SK-N-SH (cell line): ENCODE results near the gene LPCAT2. TPM values are rescaled to one million over a fixed set of nuclear protein-coding genes. Genes with fewer than 3 reads are reported as not detected.

Experiments
- CTCF ChIA-PET: fragments of 300-600, 350-600 bp; formaldehyde crosslinking; extraction: SDS; loops from one replicate; lab custom pipeline; 2021; lab: Yijun Ruan, JAX
- POLR2A ChIA-PET: fragments of 350-600 bp; sonication (Branson Sonifier 250); formaldehyde crosslinking; extraction: SDS; loops from one replicate; lab custom pipeline; 2020; ENCODE audit warnings: antibody characterized with exemption, inconsistent platforms; lab: Yijun Ruan, JAX
- DNase-seq: peaks from one replicate; pipeline ENCODE4 v3.0.0; 2012
- H2AFZ ChIP-seq: fragments of 200-600 bp; sonication (generic); 2 replicates; pipeline ENCODE4 v1.8.1; 2016; ENCODE audit warnings: antibody characterized with exemption, mild to moderate bottlenecking, low read depth
- H3F3A ChIP-seq: fragments of 200-600 bp; sonication (generic); replicated peaks from 2 replicates; pipeline ENCODE3; 2016; ENCODE audit warnings: antibody characterized with exemption, mild to moderate bottlenecking; ENCODE audit not compliant: insufficient read depth
- H3K27ac ChIP-seq, 2 experiments: fragments of 200-500 bp in 1 of 2; fragments of 200-600 bp in 1 of 2; sonication (Bioruptor generic) in 1 of 2; sonication (generic), shearing (Covaris generic) in 1 of 2; 2 replicates each; pipeline versions ENCODE4 v1.5.1 to v1.6.1; 2014 to 2016; ENCODE audit warnings: low read depth in 2 of 2, inconsistent platforms in 1 of 2, low read length in 1 of 2, mild to moderate bottlenecking in 1 of 2, mixed read lengths in 1 of 2
- H3K27me3 ChIP-seq: fragments of 200-600 bp; sonication (generic), shearing (Covaris generic); 2 replicates; pipeline ENCODE4 v1.6.1; 2016; ENCODE audit warnings: mixed run types; ENCODE audit not compliant: insufficient read depth
- H3K36me3 ChIP-seq, 2 experiments: fragments of 200-500 bp in 1 of 2; fragments of 200-600 bp in 1 of 2; sonication (Bioruptor generic) in 1 of 2; sonication (generic) in 1 of 2; replicated peaks in 1 of 2; 2 replicates each; pipeline versions ENCODE3 to v1.5.1; 2014 to 2016; ENCODE audit warnings: low read length in 1 of 2, mild to moderate bottlenecking in 1 of 2; ENCODE audit not compliant: insufficient read depth in 2 of 2, control insufficient read depth in 1 of 2
- H3K4me1 ChIP-seq, 2 experiments: fragments of 200-500 bp in 1 of 2; fragments of 200-600 bp in 1 of 2; sonication (Bioruptor generic) in 1 of 2; sonication (generic), shearing (Covaris generic) in 1 of 2; 2 replicates each; pipeline versions ENCODE4 v1.5.1 to v1.6.1; 2014 to 2016; ENCODE audit warnings: low read depth in 1 of 2, low read length in 1 of 2, mixed run types in 1 of 2; ENCODE audit not compliant: insufficient read depth in 2 of 2, control insufficient read depth in 1 of 2
- H3K4me2 ChIP-seq: fragments of 200-600 bp; sonication (generic), shearing (Covaris generic); 2 replicates; pipeline ENCODE4 v1.6.1; 2017; ENCODE audit warnings: mixed run types
- H3K4me3 ChIP-seq, 2 experiments: fragments of 200-500 bp in 1 of 2; fragments of 200-600 bp in 1 of 2; sonication (Bioruptor generic) in 1 of 2; sonication (generic), shearing (Covaris generic) in 1 of 2; 2 replicates each; pipeline versions ENCODE4 v1.5.1 to v1.8.1; 2014 to 2016; ENCODE audit warnings: low read depth in 2 of 2, inconsistent platforms in 1 of 2, low read length in 1 of 2, mild to moderate bottlenecking in 1 of 2, mixed read lengths in 1 of 2, moderate library complexity in 1 of 2
- H3K79me2 ChIP-seq: fragments of 200-600 bp; sonication (generic); 2 replicates; pipeline ENCODE4 v1.8.1; 2017; ENCODE audit warnings: mild to moderate bottlenecking; ENCODE audit not compliant: insufficient read depth
- H3K9ac ChIP-seq: fragments of 200-600 bp; sonication (generic); 2 replicates; pipeline ENCODE4 v1.6.1; 2017; ENCODE audit warnings: mixed run types
- H3K9me2 ChIP-seq: fragments of 200-600 bp; sonication (generic); 2 replicates; pipeline ENCODE4 v1.6.1; 2017; ENCODE audit warnings: mixed run types
- H3K9me3 ChIP-seq: fragments of 200-600 bp; sonication (generic); 2 replicates; pipeline ENCODE4 v1.6.1; 2017; ENCODE audit warnings: mixed run types, mild to moderate bottlenecking, moderate library complexity
- H4K20me1 ChIP-seq: fragments of 200-600 bp; sonication (generic); 2 replicates; pipeline ENCODE4 v1.6.1; 2017; ENCODE audit warnings: mild to moderate bottlenecking, mixed run types; ENCODE audit not compliant: insufficient read depth
- EP300 ChIP-seq, 2 experiments: IDR thresholded peaks; 2 replicates each; pipeline versions ENCODE4 v1.4.0 to v1.6.1; 2012; ENCODE audit warnings: borderline replicate concordance in 1 of 2, low read depth in 1 of 2, low read length in 1 of 2
- GATA2 ChIP-seq: sonication (generic); formaldehyde crosslinking; IDR thresholded peaks from 2 replicates; pipeline ENCODE4 v1.5.0; 2020; ENCODE audit warnings: mild to moderate bottlenecking, missing genetic modification reagents
- JUND ChIP-seq: IDR thresholded peaks from 2 replicates; pipeline ENCODE4 v1.4.0; 2012
- MXI1 ChIP-seq: IDR thresholded peaks from 2 replicates; pipeline ENCODE4 v1.6.1; 2012; ENCODE audit warnings: mild to moderate bottlenecking, low read depth, low read length, improper control_type of control experiment
- NRF1 ChIP-seq: IDR thresholded peaks from 2 replicates; pipeline ENCODE4 v1.6.1; 2012; ENCODE audit warnings: low read depth, mild to moderate bottlenecking, low read length
- RAD21 ChIP-seq: IDR thresholded peaks from 2 replicates; pipeline ENCODE4 v1.6.1; 2012; ENCODE audit warnings: mild to moderate bottlenecking, low read length
- RCOR1 ChIP-seq: fragments of 150-350 bp; IDR thresholded peaks from 2 replicates; pipeline ENCODE4 v1.6.1; 2017; ENCODE audit warnings: antibody characterized with exemption, low read length
- RFX5 ChIP-seq: IDR thresholded peaks from 2 replicates; pipeline ENCODE4 v1.6.1; 2012; ENCODE audit warnings: mild to moderate bottlenecking, improper control_type of control experiment, low read length
- RXRA ChIP-seq: IDR thresholded peaks from 2 replicates; pipeline ENCODE4 v1.4.0; 2012; ENCODE audit warnings: low read depth, mild to moderate bottlenecking, borderline replicate concordance
- SIN3A ChIP-seq: IDR thresholded peaks from 2 replicates; pipeline ENCODE4 v1.6.1; 2012; ENCODE audit warnings: low read depth, mild to moderate bottlenecking, low read length, moderate library complexity, borderline replicate concordance
- SMC3 ChIP-seq: IDR thresholded peaks from 2 replicates; pipeline ENCODE4 v1.6.1; 2012; ENCODE audit warnings: low read depth, low read length, improper control_type of control experiment
- TAF1 ChIP-seq: IDR thresholded peaks from 2 replicates; pipeline ENCODE4 v1.6.1; 2012; ENCODE audit warnings: low read depth, mild to moderate bottlenecking, low read length, moderate library complexity, borderline replicate concordance
- TCF12 ChIP-seq: IDR thresholded peaks from 2 replicates; pipeline ENCODE4 v1.4.0; 2012
- TEAD4 ChIP-seq: IDR thresholded peaks from 2 replicates; pipeline ENCODE4 v1.4.0; 2012; ENCODE audit warnings: mild to moderate bottlenecking, borderline replicate concordance; ENCODE audit not compliant: insufficient read depth
- YY1 ChIP-seq: IDR thresholded peaks from 2 replicates; pipeline ENCODE4 v1.4.0; 2012; ENCODE audit warnings: low read depth, mild to moderate bottlenecking
- WGBS: methylation state at CpG from one replicate; pipeline ENCODE4 v1.1.6; 2017; ENCODE audit warnings: low lambda C conversion rate; 5-methylcytosine and 5-hydroxymethylcytosine counted together
- polyA plus RNA-seq, 3 experiments: library from polyadenylated mRNA; depleted of rRNA; stranded (reverse); fragments of >200 nt; gene quantifications; 2 replicates each; pipeline ENCODE4 v1.2.3, GENCODE V29; 2012
- TF ChIP-seq, protein P1 (sequence below): IDR thresholded peaks from 2 replicates; pipeline ENCODE4; 2012
- TF ChIP-seq, protein P2 (sequence below): IDR thresholded peaks from 2 replicates; pipeline ENCODE4 v1.6.1; 2012; ENCODE audit warnings: mild to moderate bottlenecking, low read depth, low read length, moderate library complexity

LPCAT2 gene
- polyA plus RNA-seq, 1 of the 3 experiments (the other 2 are of a cell fraction): 9.1 TPM

DNA sequence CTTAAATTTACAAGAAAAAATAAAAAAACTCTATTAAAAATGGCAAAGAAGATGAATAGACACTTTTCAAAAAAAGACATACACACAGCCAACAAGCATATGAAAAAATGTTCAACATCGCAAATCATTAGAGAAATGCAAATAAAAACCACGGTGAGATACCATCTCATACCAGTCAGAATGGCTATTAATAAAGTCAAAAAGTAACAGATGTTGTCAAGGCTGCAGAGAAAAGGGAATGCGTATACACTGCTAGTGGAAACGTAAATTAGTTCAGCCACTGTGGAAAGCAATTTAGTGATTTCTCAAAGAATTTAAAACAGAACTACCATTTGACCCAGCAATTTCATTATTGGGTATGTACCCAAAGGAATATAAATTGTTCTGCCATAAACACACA lies 89.1 kb downstream of the LPCAT2 start:
- TF ChIP-seq SIN3A: no peak
- TF ChIP-seq TCF12: peak; percentile 45
- no peak for TF ChIP-seq YY1
- no peak for TF ChIP-seq MXI1
- no peak for TF ChIP-seq RXRA
- no peak for TF ChIP-seq NRF1
- no peak for TF ChIP-seq TEAD4
- no peak for TF ChIP-seq RFX5
- TF ChIP-seq JUND: no peak
- TF ChIP-seq RCOR1: peak; percentile 87
- no peak for TF ChIP-seq SMC3
- TF ChIP-seq, protein P1, sequence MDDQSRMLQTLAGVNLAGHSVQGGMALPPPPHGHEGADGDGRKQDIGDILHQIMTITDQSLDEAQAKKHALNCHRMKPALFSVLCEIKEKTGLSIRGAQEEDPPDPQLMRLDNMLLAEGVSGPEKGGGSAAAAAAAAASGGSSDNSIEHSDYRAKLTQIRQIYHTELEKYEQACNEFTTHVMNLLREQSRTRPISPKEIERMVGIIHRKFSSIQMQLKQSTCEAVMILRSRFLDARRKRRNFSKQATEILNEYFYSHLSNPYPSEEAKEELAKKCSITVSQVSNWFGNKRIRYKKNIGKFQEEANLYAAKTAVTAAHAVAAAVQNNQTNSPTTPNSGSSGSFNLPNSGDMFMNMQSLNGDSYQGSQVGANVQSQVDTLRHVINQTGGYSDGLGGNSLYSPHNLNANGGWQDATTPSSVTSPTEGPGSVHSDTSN: 0 out of 2 replicates have a peak, but pooled peaks have one; percentile 26
- TF ChIP-seq RAD21: 0 out of 2 replicates have a peak, but pooled peaks have one; percentile 7
- TF ChIP-seq EP300 (IDR thresholded peaks at IDR 0.05; ENCODE audit: borderline replicate concordance in 1 of 2, low read depth in 1 of 2, low read length in 1 of 2): peak in 1 of 2 experiments; percentile 56; a peak in 2 of 4 replicates
- no peak for TF ChIP-seq TAF1
- peak; percentile 77 for TF ChIP-seq GATA2
- CTCF ChIA-PET: no interaction called here
- Histone ChIP-seq H2AFZ (no peak overlapping the region), H3K27ac (no peak overlapping the region), H3K9me2 (no peaks in the 10 kb centered on the region), H4K20me1 (no peaks in the 10 kb centered on the region), H3K36me3 (no peaks in the 10 kb centered on the region), H3K4me2 (no peak overlapping the region), H3K79me2 (no peaks in the 10 kb centered on the region), H3K9ac (no peak overlapping the region), H3K27me3 (0 out of 2 replicates have a peak, but pooled peaks cover 9% of the 10 kb centered on the region), H3K9me3 (no peaks in the 10 kb centered on the region), H3K4me3 (no peak overlapping the region), H3F3A (no peaks in the 10 kb centered on the region), H3K4me1 (no peaks in the 10 kb centered on the region)
- POLR2A ChIA-PET: no interaction called here
- DNase-seq: no peak
- WGBS: 12% methylated on average over 4 of the region's 4 CpGs

DNA sequence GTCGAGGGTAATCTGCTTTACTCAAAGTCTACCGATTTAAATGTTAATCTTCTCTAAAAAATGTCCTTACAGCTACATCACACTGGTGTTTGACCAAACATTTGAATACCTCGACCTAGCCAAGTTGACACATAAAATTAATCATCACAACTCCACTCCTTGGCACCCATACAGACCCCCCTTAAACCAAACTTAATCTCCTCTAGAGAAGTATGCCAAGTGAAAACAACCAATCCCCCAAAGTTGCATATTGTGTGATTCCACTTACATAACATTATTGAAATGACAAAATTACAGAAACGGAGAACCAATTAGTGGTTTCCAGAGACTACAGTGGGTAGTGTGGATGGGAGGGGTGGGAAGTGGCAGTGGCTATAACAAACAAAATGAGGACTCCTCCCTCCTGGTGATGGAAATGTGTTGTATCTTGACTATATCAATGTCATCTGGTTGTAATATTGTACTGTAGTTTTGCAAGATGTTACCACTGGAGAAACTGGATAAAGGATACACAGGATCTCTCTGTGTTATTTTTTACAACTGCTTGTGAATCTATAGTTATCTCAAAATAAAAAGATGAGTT lies 97.0 kb downstream of the LPCAT2 start:
- Histone ChIP-seq H3K79me2 (no peaks in the 10 kb centered on the region), H3F3A (no peaks in the 10 kb centered on the region), H3K9me3 (no peaks in the 10 kb centered on the region), H4K20me1 (no peaks in the 10 kb centered on the region), H3K4me3 (no peak overlapping the region), H3K27ac (peak overlapping the region in 1 of 2 experiments; percentile 3; a peak in 1 of 4 replicates), H3K4me2 (no peak overlapping the region), H3K9ac (no peak overlapping the region), H3K36me3 (no peaks in the 10 kb centered on the region), H3K9me2 (no peaks in the 10 kb centered on the region), H3K27me3 (no peaks in the 10 kb centered on the region), H2AFZ (no peak overlapping the region), H3K4me1 (peaks cover 0 to 3% of the 10 kb centered on the region in 2 experiments; a peak in 2 of 4 replicates)
- TF ChIP-seq, protein P2, sequence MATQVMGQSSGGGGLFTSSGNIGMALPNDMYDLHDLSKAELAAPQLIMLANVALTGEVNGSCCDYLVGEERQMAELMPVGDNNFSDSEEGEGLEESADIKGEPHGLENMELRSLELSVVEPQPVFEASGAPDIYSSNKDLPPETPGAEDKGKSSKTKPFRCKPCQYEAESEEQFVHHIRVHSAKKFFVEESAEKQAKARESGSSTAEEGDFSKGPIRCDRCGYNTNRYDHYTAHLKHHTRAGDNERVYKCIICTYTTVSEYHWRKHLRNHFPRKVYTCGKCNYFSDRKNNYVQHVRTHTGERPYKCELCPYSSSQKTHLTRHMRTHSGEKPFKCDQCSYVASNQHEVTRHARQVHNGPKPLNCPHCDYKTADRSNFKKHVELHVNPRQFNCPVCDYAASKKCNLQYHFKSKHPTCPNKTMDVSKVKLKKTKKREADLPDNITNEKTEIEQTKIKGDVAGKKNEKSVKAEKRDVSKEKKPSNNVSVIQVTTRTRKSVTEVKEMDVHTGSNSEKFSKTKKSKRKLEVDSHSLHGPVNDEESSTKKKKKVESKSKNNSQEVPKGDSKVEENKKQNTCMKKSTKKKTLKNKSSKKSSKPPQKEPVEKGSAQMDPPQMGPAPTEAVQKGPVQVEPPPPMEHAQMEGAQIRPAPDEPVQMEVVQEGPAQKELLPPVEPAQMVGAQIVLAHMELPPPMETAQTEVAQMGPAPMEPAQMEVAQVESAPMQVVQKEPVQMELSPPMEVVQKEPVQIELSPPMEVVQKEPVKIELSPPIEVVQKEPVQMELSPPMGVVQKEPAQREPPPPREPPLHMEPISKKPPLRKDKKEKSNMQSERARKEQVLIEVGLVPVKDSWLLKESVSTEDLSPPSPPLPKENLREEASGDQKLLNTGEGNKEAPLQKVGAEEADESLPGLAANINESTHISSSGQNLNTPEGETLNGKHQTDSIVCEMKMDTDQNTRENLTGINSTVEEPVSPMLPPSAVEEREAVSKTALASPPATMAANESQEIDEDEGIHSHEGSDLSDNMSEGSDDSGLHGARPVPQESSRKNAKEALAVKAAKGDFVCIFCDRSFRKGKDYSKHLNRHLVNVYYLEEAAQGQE: no peak
- ChIA-PET CTCF (no interaction called here), POLR2A (no interaction called here)
- WGBS: 39% methylated on average over 4 of the region's 4 CpGs
- peak; percentile 22 for DNase-seq
